H1 (cell line): ENCODE measurements around the gene ROBO2. TPM values are rescaled to one million over a fixed set of nuclear protein-coding genes. Genes with fewer than 3 reads are reported as not detected.

Experiments used
- SIX5 ChIP-seq: IDR thresholded peaks from 2 replicates; pipeline ENCODE4 v1.6.1; 2011; ENCODE audit warnings: mild to moderate bottlenecking, low read depth, low read length
- polyA plus RNA-seq, 7 experiments: library from polyadenylated mRNA; depleted of rRNA in 3 of 7; stranded (reverse) in 5 of 7; unstranded in 2 of 7; fragments of >200 nt in 5 of 7; fragments of 200-250 nt in 2 of 7; gene quantifications; 1 replicate in 5 of 7; 2 replicates in 1 of 7; 4 replicates in 1 of 7; pipeline versions ENCODE4 v1.2.1 to v1.2.3, GENCODE V29; 2011 to 2013; ENCODE audit warnings: missing spikeins in 2 of 7, mixed read lengths in 2 of 7
- total RNA-seq: library from RNA; stranded (reverse); fragmentation: NEBNext Ultra II Directional; extraction: Animal tissue kit (Norgen Biotek cat#: 25700); gene quantifications from 2 replicates; pipeline ENCODE4 v1.2.1, GENCODE V29; 2021

The ROBO2 gene
- total and polyA plus RNA-seq, 2 of the 8 experiments (the other 6 are each of a cell fraction or from before 2014, with no cell fraction given): 1.5 to 2.9 TPM

- TF ChIP-seq SIX5: no peak
Observed at GRCh38 chr3:77539014-77539413, 499.1 kb downstream of the ROBO2 start (continued).
